ENCODE measurements around the gene GUCD1.

DNA sequence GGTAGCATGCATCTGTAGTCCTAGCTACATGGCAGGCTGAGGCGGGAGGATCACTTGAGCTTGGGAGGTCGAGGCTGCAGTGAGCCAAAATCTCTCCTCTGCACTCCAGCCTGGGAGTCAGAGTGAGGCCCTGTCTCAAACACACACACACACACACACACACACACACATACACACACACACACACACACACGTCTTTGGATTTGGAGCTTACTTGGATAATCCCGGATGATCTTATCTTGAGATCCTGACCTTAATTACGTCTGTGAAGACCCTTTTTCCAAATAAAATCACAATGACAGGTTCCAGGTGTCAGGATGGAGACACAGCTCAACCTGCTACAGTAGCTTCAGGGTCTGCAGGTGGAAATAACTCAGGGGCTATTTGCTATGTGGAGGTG lies 58.7 kb downstream of the GUCD1 start:
- TF ChIP-seq YY1 (IDR thresholded peaks at IDR 0.05; ENCODE audit: insufficient read depth, insufficient read length) (no peak), ZNF274 (IDR thresholded peaks at IDR 0.05; ENCODE audit: low read depth, low read length) (no peak)
